Chondrocyte (in vitro differentiated cells): Measurements from ENCODE around the gene GABRB1. TPM values are rescaled to one million over a fixed set of nuclear protein-coding genes. Genes with fewer than 3 reads are reported as not detected.

ENCODE experiments used
- DNase-seq: peaks from one replicate; pipeline ENCODE4 v3.0.0; 2021; ENCODE audit warnings: mixed read lengths, low spot score
- H3K27ac Mint-ChIP-seq: one replicate; pipeline ENCODE4 v1.8.0; 2021; ENCODE audit warnings: mild to moderate bottlenecking, moderate library complexity, mixed read lengths; ENCODE audit not compliant: unreplicated experiment
- H3K27me3 Mint-ChIP-seq: 2 replicates; pipeline ENCODE4 v1.8.0; 2021; ENCODE audit warnings: low read depth, mixed read lengths
- H3K36me3 Mint-ChIP-seq: 2 replicates; pipeline ENCODE4 v1.8.0; 2021; ENCODE audit warnings: low read depth, mixed read lengths
- H3K4me1 Mint-ChIP-seq: 2 replicates; pipeline ENCODE4 v1.8.0; 2021; ENCODE audit warnings: low read depth, mild to moderate bottlenecking, mixed read lengths
- H3K4me3 Mint-ChIP-seq: one replicate; pipeline ENCODE4 v1.8.0; 2021; ENCODE audit warnings: mild to moderate bottlenecking, moderate library complexity, mixed read lengths; ENCODE audit not compliant: unreplicated experiment
- H3K9me3 Mint-ChIP-seq: 2 replicates; pipeline ENCODE4 v1.8.0; 2021; ENCODE audit warnings: low read depth, mixed read lengths
- CTCF ChIP-seq: fragments of 200-600 bp; sonication (generic); IDR thresholded peaks from 2 replicates; pipeline ENCODE4 v1.5.0; 2021; ENCODE audit warnings: antibody characterized with exemption, mild to moderate bottlenecking, moderate library complexity
- total RNA-seq: library from RNA; stranded (reverse); gene quantifications from 3 replicates; pipeline ENCODE4 v1.2.1, GENCODE V29; 2021

Gene GABRB1
- total RNA-seq, 1 donor from 2014 or later: not detected

GRCh38 chr4:47471591-47471990 lies 440.2 kb downstream of the GABRB1 start:
- DNase-seq: no peak
- TF ChIP-seq CTCF: no peak
- no peaks in the 10 kb centered on the region for H3K27me3 Mint-ChIP-seq
- peaks cover 13% of the 10 kb centered on the region for H3K4me1 Mint-ChIP-seq
- no peak overlapping the region for H3K27ac Mint-ChIP-seq
- no peak overlapping the region for H3K4me3 Mint-ChIP-seq
- no peaks in the 10 kb centered on the region for H3K9me3 Mint-ChIP-seq
- H3K36me3 Mint-ChIP-seq: no peaks in the 10 kb centered on the region

GRCh38 chr4:47473141-47473750 lies 441.9 kb downstream of the GABRB1 start:
- no peak for TF ChIP-seq CTCF
- Mint-ChIP-seq H3K4me3 (no peak overlapping the region), H3K4me1 (peaks cover 13% of the 10 kb centered on the region), H3K27ac (no peak overlapping the region), H3K27me3 (no peaks in the 10 kb centered on the region), H3K9me3 (no peaks in the 10 kb centered on the region), H3K36me3 (no peaks in the 10 kb centered on the region)
- DNase-seq: no peak

- no peaks in the 10 kb centered on the region for H3K36me3 Mint-ChIP-seq
- H3K4me1 Mint-ChIP-seq: peaks cover 3% of the 10 kb centered on the region
- no peaks in the 10 kb centered on the region for H3K9me3 Mint-ChIP-seq
- no peak for DNase-seq
- no peak overlapping the region for H3K4me3 Mint-ChIP-seq
- no peak overlapping the region for H3K27ac Mint-ChIP-seq
- H3K27me3 Mint-ChIP-seq: no peaks in the 10 kb centered on the region
- no peak for TF ChIP-seq CTCF
Measured at GRCh38 chr4:47474799-47475198, 443.4 kb downstream of the GABRB1 start.

GRCh38 chr4:47475411-47475810 lies 444.0 kb downstream of the GABRB1 start:
- H3K27me3 Mint-ChIP-seq: no peaks in the 10 kb centered on the region
- no peaks in the 10 kb centered on the region for H3K9me3 Mint-ChIP-seq
- DNase-seq: no peak
- no peaks in the 10 kb centered on the region for H3K36me3 Mint-ChIP-seq
- H3K4me1 Mint-ChIP-seq: no peaks in the 10 kb centered on the region
- H3K4me3 Mint-ChIP-seq: no peak overlapping the region
- no peak for TF ChIP-seq CTCF
- H3K27ac Mint-ChIP-seq: no peak overlapping the region

Other genes with a start within 250 kb of the GABRB1 start
- not detected in 3 replicates for gene COX7B2, start 122.3 kb upstream of the GABRB1 start, total RNA-seq
- not detected in 3 replicates for gene GABRA4, start 38.0 kb upstream of the GABRB1 start, total RNA-seq